PC-3 (cell line): ENCODE data around the gene CSPG4. TPM values are rescaled to one million over a fixed set of nuclear protein-coding genes. Genes with fewer than 3 reads are reported as not detected.

Experiments used
- ATAC-seq: fragments of 200-7000 bp; cut with Tn5 transposase; 2 replicates; pipeline ENCODE4 v1.9.1; 2020; ENCODE audit warnings: mild to moderate bottlenecking, moderate library complexity
- BruUV-seq: library from RNA; stranded (reverse); fragments of 400-500 nt; replicated peaks from 2 replicates; lab custom pipeline; 2021; lab: Mats Ljungman, UMichigan
- CTCF ChIA-PET: fragments of 300-600 bp; sonication (Branson Sonifier 250); formaldehyde crosslinking; loops from one replicate; lab custom pipeline; 2022; ENCODE audit warnings: antibody characterized with exemption; lab: Charles Lee
- POLR2A ChIA-PET: fragments of 300-600 bp; sonication (Branson Sonifier 250); formaldehyde crosslinking; loops from one replicate; lab custom pipeline; 2022; ENCODE audit warnings: antibody characterized with exemption; ENCODE audit not compliant: unreplicated experiment; lab: Charles Lee
- DNase-seq: peaks from one replicate; pipeline ENCODE4 v3.0.0-alpha.2; 2015
- H2AFZ ChIP-seq: fragments of 300-600 bp; sonication (generic); 2 replicates; pipeline ENCODE4 v1.6.0; 2016; ENCODE audit warnings: antibody characterized with exemption, low read length
- H3F3A ChIP-seq: fragments of 300-600 bp; sonication (generic); one replicate; pipeline ENCODE4 v1.6.0; 2017; ENCODE audit warnings: antibody characterized with exemption, low read length, control low read depth, mild to moderate bottlenecking; ENCODE audit not compliant: unreplicated experiment
- H3K27ac ChIP-seq: fragments of 300-600 bp; sonication (generic); 2 replicates; pipeline ENCODE4 v1.5.1; 2016; ENCODE audit warnings: mild to moderate bottlenecking, low read length
- H3K27me3 ChIP-seq: fragments of 300-600 bp; sonication (generic); 2 replicates; pipeline ENCODE4 v1.6.1; 2016; ENCODE audit warnings: low read length, mixed read lengths
- H3K36me3 ChIP-seq: fragments of 300-600 bp; sonication (generic); 2 replicates; pipeline ENCODE4 v1.6.1; 2016; ENCODE audit warnings: low read depth, mixed run types, low read length, mixed read lengths
- H3K4me1 ChIP-seq: fragments of 300-600 bp; sonication (generic); 2 replicates; pipeline ENCODE4 v1.5.1; 2016; ENCODE audit warnings: low read length; ENCODE audit not compliant: insufficient read depth
- H3K4me2 ChIP-seq: fragments of 300-600 bp; sonication (generic); 2 replicates; pipeline ENCODE4 v1.6.0; 2016; ENCODE audit warnings: low read length
- H3K4me3 ChIP-seq: fragments of 300-600 bp; sonication (generic); 2 replicates; pipeline ENCODE4 v1.5.1; 2016; ENCODE audit warnings: mild to moderate bottlenecking, low read length, mixed read lengths
- H3K79me2 ChIP-seq: fragments of 300-600 bp; sonication (generic); 2 replicates; pipeline ENCODE4 v1.6.1; 2017; ENCODE audit warnings: low read length, mixed read lengths
- H3K9ac ChIP-seq: fragments of 300-600 bp; sonication (generic); 2 replicates; pipeline ENCODE4 v1.6.0; 2016; ENCODE audit warnings: mild to moderate bottlenecking, low read length
- H3K9me2 ChIP-seq: fragments of 300-600 bp; sonication (generic); replicated peaks from 2 replicates; pipeline ENCODE4 v1.6.1; 2016; ENCODE audit warnings: mixed run types, low read length, mixed read lengths
- H3K9me3 ChIP-seq: fragments of 300-600 bp; sonication (generic); 2 replicates; pipeline ENCODE4 v1.6.1; 2016; ENCODE audit warnings: low read length, mixed read lengths
- H4K20me1 ChIP-seq: fragments of 300-600 bp; sonication (generic); 2 replicates; pipeline ENCODE4 v1.6.1; 2016; ENCODE audit warnings: low read length, mixed read lengths
- CTCF ChIP-seq: fragments of 300-600 bp; sonication (generic); conservative IDR thresholded peaks from 2 replicates; pipeline ENCODE4 v1.5.1; 2017; ENCODE audit warnings: antibody characterized with exemption, low read depth, mild to moderate bottlenecking, low read length
- EZH2 ChIP-seq: fragments of 300-600 bp; sonication (generic); IDR thresholded peaks from one replicate; pipeline ENCODE4 v1.6.1; 2017; ENCODE audit warnings: antibody characterized with exemption, mild to moderate bottlenecking, low read length; ENCODE audit not compliant: unreplicated experiment
- EZH2phosphoT487 ChIP-seq: fragments of 300-600 bp; sonication (generic); IDR thresholded peaks from 2 replicates; pipeline ENCODE4 v1.6.1; 2018; ENCODE audit warnings: mild to moderate bottlenecking, antibody characterized with exemption, low read length, borderline replicate concordance
- intact Hi-C: fragments of 100-400 bp; cut with micrococcal nuclease; formaldehyde crosslinking; loops from 2 replicates; pipeline ENCODE4 v1.9.0; 2023
- total RNA-seq: library from RNA; depleted of rRNA; stranded (reverse); fragments of >200 nt; gene quantifications from 2 replicates; pipeline ENCODE4 v1.2.3, GENCODE V29; 2014

Gene CSPG4
- total RNA-seq, 1 experiment from 2014 or later = 2.0 TPM

DNA sequence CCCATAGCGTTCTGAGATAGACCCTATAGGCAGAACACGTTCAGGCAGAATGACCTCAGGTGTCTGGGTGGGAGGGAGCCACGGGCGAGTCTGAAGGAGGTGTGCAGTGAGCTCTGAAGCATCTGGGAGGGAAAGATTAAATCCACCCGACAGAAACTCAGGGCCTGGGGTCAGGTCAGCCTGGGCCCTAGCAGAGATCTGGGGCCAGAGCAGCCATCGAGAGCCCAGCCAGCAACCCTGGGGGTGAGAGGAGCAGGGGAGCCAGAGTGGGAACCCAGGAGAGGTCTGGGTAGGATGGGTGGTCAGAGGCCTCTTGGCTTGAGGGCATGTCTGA lies 42.8 kb downstream of the CSPG4 start:
- ATAC-seq = no peak

GRCh38 chr15:75669191-75669878 lies 43.3 kb downstream of the CSPG4 start:
- H3K79me2 ChIP-seq = no peaks in the 10 kb centered on the region
- no peaks in the 10 kb centered on the region for H3F3A ChIP-seq
- H3K4me1 ChIP-seq = peaks cover 53% of the 10 kb centered on the region
- H3K9me3 ChIP-seq = no peaks in the 10 kb centered on the region
- H3K36me3 ChIP-seq = no peaks in the 10 kb centered on the region
- peak overlapping the region; percentile 45 for H3K4me2 ChIP-seq
- TF ChIP-seq EZH2 (no peak), EZH2phosphoT487 (no peak), CTCF (no peak)
- no peaks in the 10 kb centered on the region for H3K27me3 ChIP-seq
- peak overlapping the region; percentile 87 for H3K27ac ChIP-seq
- intact Hi-C loops = no loop called here
- peak overlapping the region; percentile 44; the same call in 1 of the 2 replicates for H3K9ac ChIP-seq
- no peaks in the 10 kb centered on the region for H4K20me1 ChIP-seq
- H3K4me3 ChIP-seq = no peak overlapping the region
- POLR2A ChIA-PET = interaction anchor here (1.0 kb wide), 1 partner anchor 22 kb away, joined by 4 read pairs; the partner anchor contains the start of gene SNX33
- H2AFZ ChIP-seq = peak overlapping the region; percentile 3; the same call in 1 of the 2 replicates
- DNase-seq = peak; percentile 84
- BruUV-seq = no TSS peak
- ATAC-seq = peak; percentile 53
- no peaks in the 10 kb centered on the region for H3K9me2 ChIP-seq
- CTCF ChIA-PET = interaction anchor here (1.0 kb wide), 1 partner anchor 31 kb away, joined by 4 read pairs; no protein-coding TSS in a partner anchor

More for the DNA sequence above, 42.8 kb downstream of the CSPG4 start:
- intact Hi-C loops = no loop called here
- POLR2A ChIA-PET = interaction anchor here (1.0 kb wide), 1 partner anchor 22 kb away, joined by 4 read pairs; the partner anchor contains the start of gene SNX33
- peak overlapping the region; percentile 45 for H3K4me2 ChIP-seq
- peak overlapping the region; percentile 23; the same call in 1 of the 2 replicates for H3K9ac ChIP-seq
- no peaks in the 10 kb centered on the region for H3K9me3 ChIP-seq
- peak overlapping the region; percentile 87 for H3K27ac ChIP-seq
- no peak overlapping the region for H3K4me3 ChIP-seq
- H3F3A ChIP-seq = no peaks in the 10 kb centered on the region
- CTCF ChIA-PET = no interaction called here
- H3K79me2 ChIP-seq = no peaks in the 10 kb centered on the region
- H3K27me3 ChIP-seq = no peaks in the 10 kb centered on the region
- H4K20me1 ChIP-seq = no peaks in the 10 kb centered on the region
- no peaks in the 10 kb centered on the region for H3K9me2 ChIP-seq
- no TSS peak for BruUV-seq
- no peaks in the 10 kb centered on the region for H3K36me3 ChIP-seq
- peaks cover 52% of the 10 kb centered on the region for H3K4me1 ChIP-seq
- TF ChIP-seq EZH2phosphoT487 (no peak), EZH2 (no peak), CTCF (no peak)
- no peak for DNase-seq
- H2AFZ ChIP-seq = no peak overlapping the region
